IMR-90 (cell line): ENCODE results near the gene GSTO1. TPM values are rescaled to one million over a fixed set of nuclear protein-coding genes. Genes with fewer than 3 reads are reported as not detected.

Experiments
- ATAC-seq: fragments of 200-7000 bp; cut with Tn5 transposase; 2 replicates; pipeline ENCODE4 v1.9.1; 2020; ENCODE audit warnings: low read depth, mild to moderate bottlenecking, moderate library complexity
- BruUV-seq: library from RNA; stranded (reverse); fragments of 400-500 nt; replicated peaks from 2 replicates; lab custom pipeline; 2021; lab: Mats Ljungman, UMichigan
- CTCF ChIA-PET: fragments of 300-600 bp; formaldehyde crosslinking; extraction: SDS; loops from one replicate; lab custom pipeline; 2021; ENCODE audit warnings: antibody characterized with exemption; lab: Yijun Ruan, JAX
- POLR2A ChIA-PET: fragments of 300-600 bp; sonication (Branson Sonifier 250); formaldehyde crosslinking; loops from one replicate; lab custom pipeline; 2022; ENCODE audit warnings: antibody characterized with exemption; ENCODE audit not compliant: unreplicated experiment; lab: Charles Lee
- DNase-seq: peaks from one replicate; pipeline ENCODE4 v3.0.0; 2013
- H2AFZ ChIP-seq: replicated peaks from 2 replicates; pipeline ENCODE3; 2013; ENCODE audit warnings: low read length, mild to moderate bottlenecking; ENCODE audit not compliant: poor library complexity
- H2AK5ac ChIP-seq: 2 replicates; pipeline ENCODE4 v1.6.1; 2013; ENCODE audit warnings: low read depth, low read length, inconsistent platforms
- H2AK9ac ChIP-seq: replicated peaks from 2 replicates; pipeline ENCODE3; 2013; ENCODE audit warnings: mild to moderate bottlenecking, low read depth, low read length, moderate library complexity; ENCODE audit not compliant: poor library complexity
- H2BK120ac ChIP-seq: 2 replicates; pipeline ENCODE4 v1.6.1; 2013; ENCODE audit warnings: low read depth, low read length, inconsistent platforms
- H2BK15ac ChIP-seq: 3 replicates; pipeline ENCODE4 v1.6.1; 2013; ENCODE audit warnings: low read depth, low read length, inconsistent platforms
- H2BK20ac ChIP-seq: 2 replicates; pipeline ENCODE4 v1.6.1; 2013; ENCODE audit warnings: low read depth, mild to moderate bottlenecking, inconsistent platforms, low read length, moderate library complexity
- H2BK5ac ChIP-seq: 2 replicates; pipeline ENCODE4 v1.6.1; 2013; ENCODE audit warnings: mild to moderate bottlenecking, low read depth, low read length, inconsistent platforms; ENCODE audit not compliant: poor library complexity, severe bottlenecking
- H3K14ac ChIP-seq: replicated peaks from 2 replicates; pipeline ENCODE4 v1.6.1; 2013; ENCODE audit warnings: low read depth, low read length, inconsistent platforms
- H3K18ac ChIP-seq: 2 replicates; pipeline ENCODE4 v1.6.1; 2013; ENCODE audit warnings: low read depth, low read length, control low read depth
- H3K23ac ChIP-seq: 2 replicates; pipeline ENCODE4 v1.6.1; 2013; ENCODE audit warnings: low read depth, low read length, inconsistent platforms
- H3K27ac ChIP-seq: 2 replicates; pipeline ENCODE4 v1.5.1; 2013; ENCODE audit warnings: mild to moderate bottlenecking, control low read depth, low read length; ENCODE audit not compliant: insufficient read depth
- H3K27me3 ChIP-seq: 2 replicates; pipeline ENCODE4 v1.6.1; 2013; ENCODE audit warnings: low read length; ENCODE audit not compliant: control insufficient read depth, insufficient read depth
- H3K36me3 ChIP-seq: 2 replicates; pipeline ENCODE4 v1.6.1; 2013; ENCODE audit warnings: low read length, mixed read lengths; ENCODE audit not compliant: control insufficient read depth, insufficient read depth
- H3K4ac ChIP-seq: 2 replicates; pipeline ENCODE4 v1.6.1; 2013; ENCODE audit warnings: low read depth, low read length, inconsistent platforms
- H3K4me1 ChIP-seq: 2 replicates; pipeline ENCODE4 v1.6.1; 2013; ENCODE audit warnings: low read length, mixed read lengths; ENCODE audit not compliant: control insufficient read depth, insufficient read depth
- H3K4me2 ChIP-seq: 2 replicates; pipeline ENCODE4 v1.6.1; 2013; ENCODE audit warnings: low read depth, mild to moderate bottlenecking, control low read depth, low read length, moderate library complexity
- H3K4me3 ChIP-seq: 2 replicates; pipeline ENCODE4 v1.5.1; 2013; ENCODE audit warnings: low read depth, mild to moderate bottlenecking, control low read depth, low read length, moderate library complexity; ENCODE audit not compliant: insufficient read depth
- H3K56ac ChIP-seq: 2 replicates; pipeline ENCODE4 v1.6.1; 2013; ENCODE audit warnings: low read length, inconsistent platforms; ENCODE audit not compliant: insufficient read depth; ENCODE audit errors: extremely low read depth
- H3K79me1 ChIP-seq, 2 experiments: 2 replicates each; pipeline ENCODE4 v1.6.1; 2013; ENCODE audit warnings: low read length in 2 of 2, inconsistent platforms in 1 of 2, low read depth in 1 of 2
- H3K9ac ChIP-seq: 2 replicates; pipeline ENCODE4 v1.6.1; 2013; ENCODE audit warnings: low read depth, low read length, control low read depth
- H3K9me1 ChIP-seq: 2 replicates; pipeline ENCODE4 v1.6.1; 2013; ENCODE audit warnings: low read length, inconsistent platforms; ENCODE audit not compliant: insufficient read depth
- H3K9me3 ChIP-seq: 2 replicates; pipeline ENCODE4 v1.6.1; 2013; ENCODE audit warnings: low read length; ENCODE audit not compliant: control insufficient read depth, insufficient read depth
- H4K20me1 ChIP-seq: 2 replicates; pipeline ENCODE4 v1.6.1; 2013; ENCODE audit warnings: low read length, inconsistent platforms; ENCODE audit not compliant: insufficient read depth
- H4K5ac ChIP-seq: 2 replicates; pipeline ENCODE4 v1.6.1; 2013; ENCODE audit warnings: mild to moderate bottlenecking, low read depth, low read length, control low read depth
- H4K8ac ChIP-seq, 2 experiments: 2 replicates each; pipeline ENCODE4 v1.6.1; 2013; ENCODE audit warnings: low read depth in 2 of 2, low read length in 2 of 2, control low read depth in 1 of 2, inconsistent platforms in 1 of 2
- H4K91ac ChIP-seq: 2 replicates; pipeline ENCODE4 v1.6.1; 2013; ENCODE audit warnings: low read depth, low read length, inconsistent platforms; ENCODE audit not compliant: insufficient read depth
- CEBPB ChIP-seq: IDR thresholded peaks from 2 replicates; pipeline ENCODE4 v1.6.1; 2012; ENCODE audit warnings: low read depth, low read length, improper control_type of control experiment
- RCOR1 ChIP-seq: IDR thresholded peaks from 2 replicates; pipeline ENCODE4 v1.6.1; 2012; ENCODE audit warnings: mild to moderate bottlenecking, low read length, improper control_type of control experiment; ENCODE audit not compliant: insufficient replicate concordance
- SMC3 ChIP-seq: fragments of 150-350 bp; IDR thresholded peaks from 2 replicates; pipeline ENCODE4 v1.6.1; 2016; ENCODE audit warnings: low read depth, mild to moderate bottlenecking, antibody characterized with exemption, low read length, moderate library complexity
- USF2 ChIP-seq: fragments of 150-350 bp; IDR thresholded peaks from 2 replicates; pipeline ENCODE4 v1.6.1; 2017; ENCODE audit warnings: mild to moderate bottlenecking, antibody characterized with exemption, low read length, low read depth
- whole genome bisulfite sequencing, 2 experiments: methylation state at CpG; one replicate each; pipeline versions ENCODE4 v1.1.5 to v1.1.7; 2013; ENCODE audit warnings: missing lambda C conversion rate in 2 of 2; ENCODE audit not compliant: insufficient read length in 1 of 2; ENCODE audit errors: extremely low coverage in 2 of 2; 5-methylcytosine and 5-hydroxymethylcytosine counted together
- dilution Hi-C: fragments of 300-500 bp; cut with HindIII; formaldehyde crosslinking; loops from one replicate; pipeline ENCODE4 v1.14.3; 2018; ENCODE audit warnings: low sequenced_read_pairs; ENCODE audit not compliant: unreplicated experiment
- in situ Hi-C: fragments of 300-500 bp; cut with MboI; formaldehyde crosslinking; loops from 3 replicates; pipeline ENCODE4 v1.14.3; 2019; ENCODE audit warnings: low sequenced_read_pairs, inconsistent platforms, mixed read lengths
- intact Hi-C: fragments of 100-400 bp; cut with micrococcal nuclease; formaldehyde crosslinking; loops from 2 replicates; pipeline ENCODE4 v1.10.0; 2022
- polyA plus RNA-seq, 3 experiments: library from polyadenylated mRNA; depleted of rRNA; stranded (reverse); fragments of >200 nt; gene quantifications; 2 replicates each; pipeline ENCODE4 v1.2.3, GENCODE V29; 2012; ENCODE audit warnings: low replicate concordance in 1 of 3
- total RNA-seq: library from RNA; depleted of rRNA; stranded (reverse); fragments of >200 nt; gene quantifications from 2 replicates; pipeline ENCODE4 v1.2.3, GENCODE V29; 2012

GSTO1 gene
- total and polyA plus RNA-seq, 2 of the 4 experiments (the other 2 are of a cell fraction) = 186 to 258 TPM

GRCh38 chr10:104291439-104291951 is 36.8 kb downstream of the GSTO1 start (continued):
- TF ChIP-seq SMC3 (peak; percentile 97), CEBPB (peak; percentile 55), RCOR1 (no peak)

DNA sequence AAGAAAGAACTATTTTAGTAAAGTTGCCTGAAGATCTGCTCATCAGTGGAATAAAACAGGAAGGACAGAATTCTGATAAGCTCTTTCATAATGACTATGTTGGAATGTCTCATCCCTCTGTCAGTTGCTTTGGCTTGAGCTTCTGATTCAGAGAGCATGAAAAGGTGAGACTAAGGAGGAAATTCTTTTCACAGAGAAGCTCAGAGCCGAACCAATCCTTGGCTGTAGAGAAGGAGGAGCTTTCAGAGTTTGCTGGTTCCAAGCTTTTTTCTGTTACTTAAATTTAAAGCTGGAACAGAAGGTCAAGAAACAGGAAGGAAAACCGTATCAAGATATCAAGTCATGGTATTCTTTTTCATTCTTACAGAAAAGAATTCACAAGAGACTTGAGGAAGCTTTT is 38.3 kb downstream of the GSTO1 start:
- no peak overlapping the region for H3K4ac ChIP-seq
- no peak overlapping the region for H2AK5ac ChIP-seq
- no peaks in the 10 kb centered on the region for H3K27me3 ChIP-seq
- H3K14ac ChIP-seq = no peak overlapping the region
- H2AK9ac ChIP-seq = no peak overlapping the region
- CTCF ChIA-PET = interaction anchor here (0.7 to 1.9 kb wide), 6 partner anchors 11 to 61 kb away, joined by 3 to 17 read pairs (median 5); partner anchors contain the start of gene CFAP58
- no peak overlapping the region for H3K9ac ChIP-seq
- no peak overlapping the region for H4K5ac ChIP-seq
- peaks cover 10% of the 10 kb centered on the region for H3K4me1 ChIP-seq
- peaks cover 5 to 12% of the 10 kb centered on the region in 2 experiments; a peak in 3 of 4 replicates for H3K79me1 ChIP-seq
- H4K20me1 ChIP-seq = no peaks in the 10 kb centered on the region
- intact Hi-C loops = loop anchor here (5.0 kb wide), 1 partner anchor 289 kb away; no protein-coding TSS in a partner anchor
- no peak overlapping the region for H2BK20ac ChIP-seq
- H3K56ac ChIP-seq = no peak overlapping the region
- 0 out of 2 replicates have a peak, but pooled peaks cover 17% of the 10 kb centered on the region for H3K9me1 ChIP-seq
- POLR2A ChIA-PET = no interaction called here
- WGBS, 2 experiments = no CpG with 5 or more reads among the region's 2 CpGs
- no peak overlapping the region for H2AFZ ChIP-seq
- 0 out of 4 replicates have a peak overlapping the region, but pooled peaks of 1 of the 2 experiments have one; percentile 17 for H4K8ac ChIP-seq
- no peak overlapping the region for H3K4me3 ChIP-seq
- peak overlapping the region; percentile 75 for H2BK5ac ChIP-seq
- in situ Hi-C loops = loop anchor here (5.0 kb wide), 1 partner anchor 54 kb away; no protein-coding TSS in a partner anchor
- H4K91ac ChIP-seq = no peak overlapping the region
- ATAC-seq = no peak
- peak; percentile 82 for DNase-seq
- BruUV-seq = no TSS peak
- TF ChIP-seq USF2 = no peak
- TF ChIP-seq CEBPB = peak; percentile 40; the same call in 1 of the 2 replicates
- H3K4me2 ChIP-seq = peak overlapping the region; percentile 15; the same call in 1 of the 2 replicates
- no peak overlapping the region for H2BK120ac ChIP-seq
- peak overlapping the region; percentile 30; the same call in 1 of the 2 replicates for H3K18ac ChIP-seq
- no peaks in the 10 kb centered on the region for H3K36me3 ChIP-seq
- H3K9me3 ChIP-seq = no peaks in the 10 kb centered on the region
- dilution Hi-C loops = no loop called here
- H3K23ac ChIP-seq = no peak overlapping the region
- no peak overlapping the region for H2BK15ac ChIP-seq
- no peak overlapping the region for H3K27ac ChIP-seq
